Astrocyte (in vitro differentiated cells and primary cell): ENCODE measurements around the gene FYN.

Experiments used
- CTCF ChIP-seq: IDR thresholded peaks from 2 replicates; pipeline ENCODE4 v1.5.1; 2011; ENCODE audit warnings: low read depth, mild to moderate bottlenecking, inconsistent platforms, low read length, moderate library complexity; ENCODE audit not compliant: insufficient read depth
- EZH2 ChIP-seq: IDR thresholded peaks from 2 replicates; pipeline ENCODE4 v1.6.1; 2012; ENCODE audit warnings: mild to moderate bottlenecking, low read length, inconsistent platforms; ENCODE audit not compliant: insufficient read depth

- TF ChIP-seq CTCF = no peak
- no peak for TF ChIP-seq EZH2
These were observed 234.0 kb downstream of the FYN start for GRCh38 chr6:111639266-111639665.
